ENCODE data around the gene B3GNT4. TPM values are rescaled to one million over a fixed set of nuclear protein-coding genes. Genes with fewer than 3 reads are reported as not detected.

B3GNT4 gene
- total and polyA plus RNA-seq, 12 donors, result 0.29 to 0.70 TPM; not detected in 10

- Histone ChIP-seq H3K4me1 (no peaks in the 10 kb centered on the region), H3K4me3 (no peak overlapping the region), H3K27ac (no peak overlapping the region), H3K9me3 (no peaks in the 10 kb centered on the region), H3K36me3 (no peaks in the 10 kb centered on the region), H3K27me3 (peaks cover 0 to 9% (median 0%) of the 10 kb centered on the region in 7 donors)
- WGBS, 2 donors, result 77 to 78% methylated on average over 10 of the region's 10 CpGs
- intact Hi-C loops (cut with DNase I), result no loop called here
- no peak for ATAC-seq
- no peak for DNase-seq
- no peak for TF ChIP-seq CTCF (IDR thresholded peaks at IDR 0.05)
Observed at GRCh38 chr12:122167356-122167925, 36.1 kb upstream of the B3GNT4 start.

- H3K4me1 ChIP-seq, result no peaks in the 10 kb centered on the region
- H3K36me3 ChIP-seq, result no peaks in the 10 kb centered on the region
- DNase-seq (no peak), ATAC-seq (no peak)
- no peaks in the 10 kb centered on the region for H3K9me3 ChIP-seq
- no peak overlapping the region for H3K4me3 ChIP-seq
- H3K27me3 ChIP-seq, result peaks cover 0 to 9% (median 0%) of the 10 kb centered on the region in 7 donors
- intact Hi-C loops (cut with DNase I), result no loop called here
- no peak overlapping the region for H3K27ac ChIP-seq
- 91 to 93% methylated on average over 3 of the region's 3 CpGs for WGBS, 2 donors
- TF ChIP-seq CTCF (IDR thresholded peaks at IDR 0.05), result no peak
Observed at GRCh38 chr12:122168492-122168891, 35.0 kb upstream of the B3GNT4 start.

GRCh38 chr12:122171399-122171798 is 32.1 kb upstream of the B3GNT4 start:
- H3K27me3 ChIP-seq, result peaks cover 0 to 9% (median 0%) of the 10 kb centered on the region in 7 donors
- DNase-seq (no peak), ATAC-seq (no peak)
- TF ChIP-seq CTCF (IDR thresholded peaks at IDR 0.05), result no peak
- H3K4me3 ChIP-seq, result no peak overlapping the region
- H3K9me3 ChIP-seq, result no peaks in the 10 kb centered on the region
- 90 to 92% methylated on average over 5 of the region's 5 CpGs for WGBS, 2 donors
- H3K4me1 ChIP-seq, result no peaks in the 10 kb centered on the region
- intact Hi-C loops (cut with DNase I), result no loop called here
- H3K36me3 ChIP-seq, result no peaks in the 10 kb centered on the region
- no peak overlapping the region for H3K27ac ChIP-seq

GRCh38 chr12:122172262-122172939 is 31.1 kb upstream of the B3GNT4 start:
- Histone ChIP-seq H3K27ac (no peak overlapping the region), H3K27me3 (peaks cover 0 to 9% (median 0%) of the 10 kb centered on the region in 7 donors), H3K9me3 (no peaks in the 10 kb centered on the region), H3K36me3 (no peaks in the 10 kb centered on the region), H3K4me1 (no peaks in the 10 kb centered on the region), H3K4me3 (no peak overlapping the region)
- 74 to 77% methylated on average over 17 of the region's 17 CpGs for WGBS, 2 donors
- ATAC-seq (no peak), DNase-seq (no peak)
- TF ChIP-seq CTCF (IDR thresholded peaks at IDR 0.05), result no peak
- intact Hi-C loops (cut with DNase I), result no loop called here

Data from heart right ventricle (tissue), 16 donors.